Activated T-helper 1 cell treated with anti-CD3 and anti-CD28 coated beads, Interleukin-12 subunit alpha, Interleukin-12 subunit beta, Interleukin-2, Interleukin-4 antibody, amounts not matched to agents 30 ng/mL and 10 ng/mL and 1 ng/mL, durations not matched to agents 14 hours and 24 hours and 36 hours (primary cell): ENCODE results near the gene HNMT. TPM values are rescaled to one million over a fixed set of nuclear protein-coding genes. Genes with fewer than 3 reads are reported as not detected.

Experiments
- DNase-seq: peaks from one replicate; pipeline ENCODE4 v3.0.0; 2021; ENCODE audit warnings: low spot score
- H3K27ac Mint-ChIP-seq: one replicate; pipeline ENCODE4 v1.8.0; 2021; ENCODE audit warnings: mild to moderate bottlenecking, mixed read lengths
- H3K27me3 Mint-ChIP-seq: one replicate; pipeline ENCODE4 v1.8.0; 2022; ENCODE audit warnings: mild to moderate bottlenecking, moderate library complexity, mixed read lengths; ENCODE audit not compliant: insufficient read depth
- H3K36me3 Mint-ChIP-seq: one replicate; pipeline ENCODE4 v1.8.0; 2021; ENCODE audit warnings: low read depth, mixed read lengths
- H3K4me1 Mint-ChIP-seq: one replicate; pipeline ENCODE4 v1.8.0; 2021; ENCODE audit warnings: low read depth, mixed read lengths
- H3K4me3 Mint-ChIP-seq: one replicate; pipeline ENCODE4 v1.8.0; 2021; ENCODE audit warnings: mild to moderate bottlenecking, moderate library complexity, mixed read lengths
- H3K9me3 Mint-ChIP-seq: one replicate; pipeline ENCODE4 v1.8.0; 2021; ENCODE audit warnings: mixed read lengths
- intact Hi-C: fragments of 100-400 bp; cut with micrococcal nuclease; formaldehyde crosslinking; loops from one replicate; pipeline ENCODE4 v1.15.1; 2024
- total RNA-seq: library from RNA; stranded (reverse); gene quantifications from 2 replicates; pipeline ENCODE4 v1.2.3, GENCODE V29; 2022

HNMT gene
- total RNA-seq, 1 donor from 2014 or later = not detected

DNA sequence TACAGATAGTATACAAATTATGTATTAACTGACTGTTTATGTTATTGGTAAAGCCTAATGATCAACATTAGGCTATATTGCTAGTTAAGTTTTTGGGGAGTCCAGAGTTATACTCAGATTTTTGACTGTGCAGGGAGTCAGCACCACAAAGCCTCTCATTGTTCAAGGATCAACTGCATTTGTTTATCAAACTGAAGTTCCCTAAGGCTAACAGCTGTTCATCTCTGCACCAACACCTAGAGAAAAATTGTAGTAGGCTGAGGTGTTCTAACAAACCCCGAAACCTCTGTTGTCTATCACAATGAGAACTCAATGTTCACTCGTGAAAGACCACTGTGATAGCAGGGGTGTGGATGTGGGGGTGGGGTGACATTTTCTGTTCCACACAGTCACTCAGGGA is 97.7 kb downstream of the HNMT start:
- no peak for DNase-seq
- H3K27me3 Mint-ChIP-seq = no peaks in the 10 kb centered on the region
- H3K4me1 Mint-ChIP-seq = no peaks in the 10 kb centered on the region
- H3K36me3 Mint-ChIP-seq = no peaks in the 10 kb centered on the region
- no peak overlapping the region for H3K27ac Mint-ChIP-seq
- H3K9me3 Mint-ChIP-seq = no peaks in the 10 kb centered on the region
- no peak overlapping the region for H3K4me3 Mint-ChIP-seq
- intact Hi-C loops = no loop called here

DNA sequence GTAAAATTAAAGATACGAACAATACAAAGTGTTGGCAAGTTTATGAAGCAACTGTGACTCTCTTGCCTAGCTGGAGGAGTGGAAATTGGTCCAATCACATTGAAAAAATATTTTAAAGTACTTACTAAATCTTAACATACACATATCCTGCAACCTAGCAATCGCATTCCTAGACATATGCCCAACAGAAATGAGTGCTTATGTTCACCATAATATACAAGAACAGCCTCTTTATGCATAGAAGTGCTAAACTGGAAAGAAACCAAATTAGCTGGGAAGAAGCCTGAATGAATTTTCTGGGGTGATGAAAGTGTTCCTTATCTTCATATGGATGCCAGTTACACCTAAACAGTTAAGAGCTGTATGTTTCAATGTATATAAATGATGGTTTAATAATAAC is 98.9 kb downstream of the HNMT start:
- DNase-seq = no peak
- Mint-ChIP-seq H3K4me3 (no peak overlapping the region), H3K4me1 (no peaks in the 10 kb centered on the region)

More for the DNA sequence above, 98.9 kb downstream of the HNMT start:
- Mint-ChIP-seq H3K27ac (no peak overlapping the region), H3K9me3 (no peaks in the 10 kb centered on the region), H3K36me3 (no peaks in the 10 kb centered on the region), H3K27me3 (no peaks in the 10 kb centered on the region)
- intact Hi-C loops = no loop called here
